OCI-LY7 (cell line): Measurements from ENCODE around the gene CDH23.
"Not testable (repeated sequence)": the region's sequence is repeated elsewhere in the genome, so short reads cannot be mapped to it uniquely, and the experiment has no call there.

Experiments used
- CTCF ChIP-seq: fragments of 200-600 bp; sonication (generic); conservative IDR thresholded peaks from 2 replicates; pipeline ENCODE4 v1.5.1; 2014; ENCODE audit warnings: mild to moderate bottlenecking, antibody characterized with exemption, low read length, moderate library complexity, mixed read lengths
- EZH2phosphoT487 ChIP-seq: fragments of 200-600 bp; sonication (generic); IDR thresholded peaks from 2 replicates; pipeline ENCODE4 v1.6.1; 2018; ENCODE audit warnings: low read depth, borderline replicate concordance, mild to moderate bottlenecking, mixed run types, antibody characterized with exemption, low read length, moderate library complexity, mixed read lengths

GRCh38 chr10:71600242-71600641 is 203.5 kb downstream of the CDH23 start:
- not testable (repeated sequence) for TF ChIP-seq CTCF, EZH2phosphoT487
